ENCODE data around the gene SLC38A10. TPM values are rescaled to one million over a fixed set of nuclear protein-coding genes. Genes with fewer than 3 reads are reported as not detected.

The SLC38A10 gene
- total and polyA plus RNA-seq, 2 of the 13 experiments (the other 11 are each of a cell fraction or from before 2014, with no cell fraction given), result 23.4 to 55.8 TPM

DNA sequence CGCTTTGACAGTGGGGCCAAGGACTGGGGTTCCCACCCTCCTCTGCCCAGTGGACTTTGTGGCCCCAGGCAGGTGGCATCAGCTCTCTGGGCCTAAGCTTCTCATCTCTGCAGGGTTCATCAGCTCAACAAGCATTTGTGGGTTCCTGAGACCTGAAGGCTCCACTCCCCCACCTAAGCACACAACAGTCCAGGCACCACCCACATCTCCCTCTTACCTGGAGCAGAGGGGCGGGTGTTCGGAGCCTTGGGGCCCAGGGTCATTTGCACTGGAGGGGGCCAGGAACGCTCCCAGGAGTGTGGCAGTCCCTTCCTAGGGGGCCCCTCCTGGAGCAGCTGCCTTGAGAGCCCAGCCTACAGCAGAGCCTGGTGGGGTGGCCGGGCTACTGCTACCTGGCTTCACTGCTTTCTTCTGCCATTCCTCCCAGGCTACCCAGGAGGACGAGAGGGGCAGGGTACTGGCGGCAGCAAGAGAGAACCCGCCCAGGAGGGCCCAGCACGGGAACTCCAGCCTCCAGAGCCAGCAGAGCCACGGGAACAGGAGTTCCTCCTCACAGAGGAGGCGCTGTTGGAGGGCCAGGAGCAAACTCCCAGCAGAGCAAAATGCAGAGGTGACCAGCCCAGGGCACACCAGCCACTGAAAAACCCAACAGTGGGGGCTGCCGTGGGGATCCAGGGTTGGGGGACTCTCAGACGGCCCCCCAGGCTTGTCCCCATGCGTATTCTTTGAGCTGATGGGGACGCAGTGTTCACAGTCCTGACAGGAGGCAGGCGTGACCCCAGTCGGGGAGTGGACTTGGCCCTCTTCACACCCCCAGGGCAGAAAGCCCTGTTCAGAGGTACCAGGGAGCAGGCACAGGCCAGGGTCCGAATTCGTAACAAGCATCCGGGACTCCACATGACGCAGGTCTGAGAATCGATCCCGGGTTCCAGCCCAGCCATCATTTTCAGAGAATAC lies 35.1 kb upstream of the SLC38A10 start (continued):
- TF ChIP-seq, protein P1, sequence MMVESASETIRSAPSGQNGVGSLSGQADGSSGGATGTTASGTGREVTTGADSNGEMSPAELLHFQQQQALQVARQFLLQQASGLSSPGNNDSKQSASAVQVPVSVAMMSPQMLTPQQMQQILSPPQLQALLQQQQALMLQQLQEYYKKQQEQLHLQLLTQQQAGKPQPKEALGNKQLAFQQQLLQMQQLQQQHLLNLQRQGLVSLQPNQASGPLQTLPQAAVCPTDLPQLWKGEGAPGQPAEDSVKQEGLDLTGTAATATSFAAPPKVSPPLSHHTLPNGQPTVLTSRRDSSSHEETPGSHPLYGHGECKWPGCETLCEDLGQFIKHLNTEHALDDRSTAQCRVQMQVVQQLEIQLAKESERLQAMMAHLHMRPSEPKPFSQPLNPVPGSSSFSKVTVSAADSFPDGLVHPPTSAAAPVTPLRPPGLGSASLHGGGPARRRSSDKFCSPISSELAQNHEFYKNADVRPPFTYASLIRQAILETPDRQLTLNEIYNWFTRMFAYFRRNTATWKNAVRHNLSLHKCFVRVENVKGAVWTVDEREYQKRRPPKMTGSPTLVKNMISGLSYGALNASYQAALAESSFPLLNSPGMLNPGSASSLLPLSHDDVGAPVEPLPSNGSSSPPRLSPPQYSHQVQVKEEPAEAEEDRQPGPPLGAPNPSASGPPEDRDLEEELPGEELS (CRISPR knock-in tag; IDR thresholded peaks at IDR 0.05), result 0 out of 2 replicates have a peak, but pooled peaks have one; percentile 22
- no peak for TF ChIP-seq NFE2L1 (CRISPR knock-in tag; IDR thresholded peaks at IDR 0.05; ENCODE audit: borderline replicate concordance)
- TF ChIP-seq ZNF547 (CRISPR knock-in tag; IDR thresholded peaks at IDR 0.05), result no peak; the same call in 1 of the 2 replicates
- TF ChIP-seq ZNF331 (CRISPR knock-in tag; IDR thresholded peaks at IDR 0.05), result no peak
- TF ChIP-seq KDM6A (CRISPR knock-in tag; IDR thresholded peaks at IDR 0.05; ENCODE audit: low read depth), result no peak
- TF ChIP-seq, protein P2, sequence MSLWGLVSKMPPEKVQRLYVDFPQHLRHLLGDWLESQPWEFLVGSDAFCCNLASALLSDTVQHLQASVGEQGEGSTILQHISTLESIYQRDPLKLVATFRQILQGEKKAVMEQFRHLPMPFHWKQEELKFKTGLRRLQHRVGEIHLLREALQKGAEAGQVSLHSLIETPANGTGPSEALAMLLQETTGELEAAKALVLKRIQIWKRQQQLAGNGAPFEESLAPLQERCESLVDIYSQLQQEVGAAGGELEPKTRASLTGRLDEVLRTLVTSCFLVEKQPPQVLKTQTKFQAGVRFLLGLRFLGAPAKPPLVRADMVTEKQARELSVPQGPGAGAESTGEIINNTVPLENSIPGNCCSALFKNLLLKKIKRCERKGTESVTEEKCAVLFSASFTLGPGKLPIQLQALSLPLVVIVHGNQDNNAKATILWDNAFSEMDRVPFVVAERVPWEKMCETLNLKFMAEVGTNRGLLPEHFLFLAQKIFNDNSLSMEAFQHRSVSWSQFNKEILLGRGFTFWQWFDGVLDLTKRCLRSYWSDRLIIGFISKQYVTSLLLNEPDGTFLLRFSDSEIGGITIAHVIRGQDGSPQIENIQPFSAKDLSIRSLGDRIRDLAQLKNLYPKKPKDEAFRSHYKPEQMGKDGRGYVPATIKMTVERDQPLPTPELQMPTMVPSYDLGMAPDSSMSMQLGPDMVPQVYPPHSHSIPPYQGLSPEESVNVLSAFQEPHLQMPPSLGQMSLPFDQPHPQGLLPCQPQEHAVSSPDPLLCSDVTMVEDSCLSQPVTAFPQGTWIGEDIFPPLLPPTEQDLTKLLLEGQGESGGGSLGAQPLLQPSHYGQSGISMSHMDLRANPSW (CRISPR knock-in tag; IDR thresholded peaks at IDR 0.05; ENCODE audit: borderline replicate concordance), result no peak
- no peak for TF ChIP-seq FOXK1 (CRISPR knock-in tag; IDR thresholded peaks at IDR 0.05; ENCODE audit: borderline replicate concordance, low read depth)
- TF ChIP-seq, protein P3, sequence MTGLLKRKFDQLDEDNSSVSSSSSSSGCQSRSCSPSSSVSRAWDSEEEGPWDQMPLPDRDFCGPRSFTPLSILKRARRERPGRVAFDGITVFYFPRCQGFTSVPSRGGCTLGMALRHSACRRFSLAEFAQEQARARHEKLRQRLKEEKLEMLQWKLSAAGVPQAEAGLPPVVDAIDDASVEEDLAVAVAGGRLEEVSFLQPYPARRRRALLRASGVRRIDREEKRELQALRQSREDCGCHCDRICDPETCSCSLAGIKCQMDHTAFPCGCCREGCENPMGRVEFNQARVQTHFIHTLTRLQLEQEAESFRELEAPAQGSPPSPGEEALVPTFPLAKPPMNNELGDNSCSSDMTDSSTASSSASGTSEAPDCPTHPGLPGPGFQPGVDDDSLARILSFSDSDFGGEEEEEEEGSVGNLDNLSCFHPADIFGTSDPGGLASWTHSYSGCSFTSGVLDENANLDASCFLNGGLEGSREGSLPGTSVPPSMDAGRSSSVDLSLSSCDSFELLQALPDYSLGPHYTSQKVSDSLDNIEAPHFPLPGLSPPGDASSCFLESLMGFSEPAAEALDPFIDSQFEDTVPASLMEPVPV (CRISPR knock-in tag; IDR thresholded peaks at IDR 0.05), result peak; percentile 20; the same call in 1 of the 2 replicates
- TF ChIP-seq, protein P4, sequence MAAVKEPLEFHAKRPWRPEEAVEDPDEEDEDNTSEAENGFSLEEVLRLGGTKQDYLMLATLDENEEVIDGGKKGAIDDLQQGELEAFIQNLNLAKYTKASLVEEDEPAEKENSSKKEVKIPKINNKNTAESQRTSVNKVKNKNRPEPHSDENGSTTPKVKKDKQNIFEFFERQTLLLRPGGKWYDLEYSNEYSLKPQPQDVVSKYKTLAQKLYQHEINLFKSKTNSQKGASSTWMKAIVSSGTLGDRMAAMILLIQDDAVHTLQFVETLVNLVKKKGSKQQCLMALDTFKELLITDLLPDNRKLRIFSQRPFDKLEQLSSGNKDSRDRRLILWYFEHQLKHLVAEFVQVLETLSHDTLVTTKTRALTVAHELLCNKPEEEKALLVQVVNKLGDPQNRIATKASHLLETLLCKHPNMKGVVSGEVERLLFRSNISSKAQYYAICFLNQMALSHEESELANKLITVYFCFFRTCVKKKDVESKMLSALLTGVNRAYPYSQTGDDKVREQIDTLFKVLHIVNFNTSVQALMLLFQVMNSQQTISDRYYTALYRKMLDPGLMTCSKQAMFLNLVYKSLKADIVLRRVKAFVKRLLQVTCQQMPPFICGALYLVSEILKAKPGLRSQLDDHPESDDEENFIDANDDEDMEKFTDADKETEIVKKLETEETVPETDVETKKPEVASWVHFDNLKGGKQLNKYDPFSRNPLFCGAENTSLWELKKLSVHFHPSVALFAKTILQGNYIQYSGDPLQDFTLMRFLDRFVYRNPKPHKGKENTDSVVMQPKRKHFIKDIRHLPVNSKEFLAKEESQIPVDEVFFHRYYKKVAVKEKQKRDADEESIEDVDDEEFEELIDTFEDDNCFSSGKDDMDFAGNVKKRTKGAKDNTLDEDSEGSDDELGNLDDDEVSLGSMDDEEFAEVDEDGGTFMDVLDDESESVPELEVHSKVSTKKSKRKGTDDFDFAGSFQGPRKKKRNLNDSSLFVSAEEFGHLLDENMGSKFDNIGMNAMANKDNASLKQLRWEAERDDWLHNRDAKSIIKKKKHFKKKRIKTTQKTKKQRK (IDR thresholded peaks at IDR 0.05; ENCODE audit: low read length), result no peak
- TF ChIP-seq PAX8 (CRISPR knock-in tag; IDR thresholded peaks at IDR 0.05; ENCODE audit: borderline replicate concordance), result no peak
- TF ChIP-seq, protein P5, sequence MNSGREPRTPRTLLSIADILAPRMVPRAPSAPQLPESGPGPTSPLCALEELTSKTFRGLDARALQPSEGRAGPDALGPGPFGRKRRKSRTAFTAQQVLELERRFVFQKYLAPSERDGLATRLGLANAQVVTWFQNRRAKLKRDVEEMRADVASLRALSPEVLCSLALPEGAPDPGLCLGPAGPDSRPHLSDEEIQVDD (CRISPR knock-in tag; IDR thresholded peaks at IDR 0.05; ENCODE audit: borderline replicate concordance), result no peak
- TF ChIP-seq, protein P6, sequence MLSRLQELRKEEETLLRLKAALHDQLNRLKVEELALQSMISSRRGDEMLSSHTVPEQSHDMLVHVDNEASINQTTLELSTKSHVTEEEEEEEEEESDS (CRISPR knock-in tag; IDR thresholded peaks at IDR 0.05; ENCODE audit: borderline replicate concordance), result no peak
- TF ChIP-seq, protein P7, sequence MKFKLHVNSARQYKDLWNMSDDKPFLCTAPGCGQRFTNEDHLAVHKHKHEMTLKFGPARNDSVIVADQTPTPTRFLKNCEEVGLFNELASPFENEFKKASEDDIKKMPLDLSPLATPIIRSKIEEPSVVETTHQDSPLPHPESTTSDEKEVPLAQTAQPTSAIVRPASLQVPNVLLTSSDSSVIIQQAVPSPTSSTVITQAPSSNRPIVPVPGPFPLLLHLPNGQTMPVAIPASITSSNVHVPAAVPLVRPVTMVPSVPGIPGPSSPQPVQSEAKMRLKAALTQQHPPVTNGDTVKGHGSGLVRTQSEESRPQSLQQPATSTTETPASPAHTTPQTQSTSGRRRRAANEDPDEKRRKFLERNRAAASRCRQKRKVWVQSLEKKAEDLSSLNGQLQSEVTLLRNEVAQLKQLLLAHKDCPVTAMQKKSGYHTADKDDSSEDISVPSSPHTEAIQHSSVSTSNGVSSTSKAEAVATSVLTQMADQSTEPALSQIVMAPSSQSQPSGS (CRISPR knock-in tag; IDR thresholded peaks at IDR 0.05), result 0 out of 2 replicates have a peak, but pooled peaks have one; percentile 17
- no peak for TF ChIP-seq SYNCRIP (IDR thresholded peaks at IDR 0.05; ENCODE audit: insufficient read depth, low read depth, low read length)

All from HepG2 (cell line).